Stimulated activated CD8-positive, alpha-beta memory T cell treated with anti-CD3 and anti-CD28 coated beads, Interleukin-15, amount 100 ng/mL, for 24 hours (primary cell): ENCODE measurements around the gene CCDC198.

ENCODE experiments used
- DNase-seq: peaks from one replicate; pipeline ENCODE4 v3.0.0-alpha.2; 2020; ENCODE audit warnings: low read depth

CCDC198 gene

DNA sequence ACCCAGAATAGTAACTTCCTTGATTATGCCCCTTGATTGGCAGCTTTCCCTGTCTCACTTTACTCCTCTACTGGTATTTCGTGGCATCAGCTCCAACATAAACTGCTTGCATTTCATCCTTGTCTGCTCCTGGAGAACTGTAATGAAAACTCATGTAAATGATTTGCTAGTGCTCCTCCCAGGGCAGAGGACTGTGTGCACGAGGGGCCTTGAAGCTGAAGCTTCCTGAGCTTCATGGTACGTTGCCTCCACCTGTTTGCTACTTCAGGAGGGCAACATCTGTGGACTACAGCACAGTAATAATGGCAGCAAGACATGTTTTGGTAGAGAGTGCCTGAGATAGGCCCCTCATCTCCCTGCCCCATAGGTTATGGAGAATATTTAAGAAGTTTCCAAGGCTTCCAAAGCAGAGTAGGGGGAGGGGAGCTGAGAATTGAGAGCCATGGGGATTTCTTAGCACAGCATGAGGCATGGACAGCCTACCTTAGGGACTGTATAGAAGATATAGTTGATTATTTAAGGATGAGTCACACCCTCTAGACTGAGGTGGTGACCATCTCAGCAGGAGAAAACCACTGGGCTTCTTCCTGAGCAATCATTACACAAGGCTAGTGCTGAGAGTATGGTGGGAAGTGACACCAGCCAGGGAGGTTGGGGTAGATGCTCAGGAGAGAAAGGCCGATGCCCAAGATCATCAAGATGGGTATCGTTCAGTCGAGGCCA is 29.5 kb downstream of the CCDC198 start:
- no peak for DNase-seq

DNA sequence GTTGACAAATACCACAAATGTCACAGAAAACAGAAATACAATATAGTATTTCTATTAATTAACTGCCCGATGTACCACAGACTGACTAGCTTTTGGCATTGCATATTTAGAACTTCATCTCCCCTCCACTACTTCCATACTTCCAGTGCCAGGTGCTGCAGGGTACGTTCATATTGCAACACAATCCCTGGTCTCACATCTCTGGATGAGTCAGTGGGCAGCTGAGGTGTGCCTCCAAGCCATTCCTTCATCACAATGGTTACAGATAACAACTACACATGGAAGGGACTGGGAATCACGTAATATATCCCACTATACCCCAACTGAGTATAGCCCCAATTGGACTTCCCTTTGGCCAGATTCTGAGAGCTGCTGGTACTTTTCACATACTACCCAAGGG is 31.1 kb downstream of the CCDC198 start:
- no peak for DNase-seq

DNA sequence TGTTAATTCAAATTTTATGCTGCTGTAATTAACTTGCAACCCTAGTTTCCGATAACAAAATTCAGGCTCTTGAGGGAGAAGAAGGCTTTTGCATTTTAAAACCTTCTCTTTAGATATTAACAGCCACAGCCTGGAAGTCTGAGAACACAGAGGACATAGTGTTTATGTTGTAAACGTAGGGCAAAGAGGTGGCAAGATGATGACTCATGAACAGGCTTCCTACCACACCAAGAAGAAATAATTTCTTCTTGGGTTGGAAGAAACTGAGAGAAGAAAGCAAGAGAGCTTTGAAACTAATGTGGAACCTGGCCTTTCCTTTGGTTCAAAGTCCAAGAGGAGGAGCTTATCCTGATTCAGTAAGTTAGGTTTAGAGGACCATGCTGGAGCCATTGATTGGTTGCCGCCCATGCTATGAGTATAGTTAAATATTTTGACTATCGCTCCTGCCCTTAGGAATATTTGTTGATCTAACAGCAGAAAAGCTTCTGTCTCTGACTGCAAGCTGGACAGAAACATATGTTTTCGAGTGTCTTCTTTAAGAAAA is 31.8 kb downstream of the CCDC198 start:
- DNase-seq = no peak

DNA sequence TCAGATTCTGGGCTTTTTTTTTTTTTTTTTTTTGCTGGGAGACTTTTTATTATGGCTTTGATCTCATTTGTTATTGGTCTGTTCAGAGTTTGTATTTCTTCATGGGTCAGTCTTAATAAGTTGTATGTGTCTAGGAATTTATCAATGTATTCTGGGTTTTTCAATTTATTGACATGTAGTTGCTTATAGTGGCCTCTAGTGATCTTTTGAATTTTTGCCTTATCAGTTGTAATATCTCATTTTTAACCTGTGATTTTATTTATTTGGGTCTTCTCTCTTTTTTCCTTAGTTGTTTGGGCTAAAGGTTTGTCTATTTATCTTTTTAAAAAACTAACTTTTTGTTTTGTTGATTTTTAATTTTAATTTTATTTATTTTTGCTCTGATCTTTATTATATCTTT is 57.7 kb downstream of the CCDC198 start:
- DNase-seq = no peak

DNA sequence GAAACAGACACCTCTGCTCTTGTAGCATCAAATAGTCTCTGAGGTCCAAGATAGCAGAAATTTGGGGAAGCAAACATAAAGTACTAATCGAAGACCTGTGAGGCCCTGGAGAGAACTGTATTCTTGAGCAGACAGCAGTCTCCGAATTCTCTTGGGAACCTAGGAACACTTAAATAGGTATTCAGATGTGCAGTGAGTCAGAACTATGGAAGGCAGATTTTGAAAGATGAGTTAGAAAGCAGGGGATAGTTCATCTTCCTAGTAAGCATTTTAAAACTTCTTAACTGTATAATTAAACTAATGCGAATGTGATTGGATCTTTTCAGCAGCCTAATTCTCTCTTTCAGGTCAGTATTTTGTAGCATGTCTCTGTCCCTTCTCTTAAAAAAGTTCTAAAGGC is 72.7 kb downstream of the CCDC198 start:
- no peak for DNase-seq

DNA sequence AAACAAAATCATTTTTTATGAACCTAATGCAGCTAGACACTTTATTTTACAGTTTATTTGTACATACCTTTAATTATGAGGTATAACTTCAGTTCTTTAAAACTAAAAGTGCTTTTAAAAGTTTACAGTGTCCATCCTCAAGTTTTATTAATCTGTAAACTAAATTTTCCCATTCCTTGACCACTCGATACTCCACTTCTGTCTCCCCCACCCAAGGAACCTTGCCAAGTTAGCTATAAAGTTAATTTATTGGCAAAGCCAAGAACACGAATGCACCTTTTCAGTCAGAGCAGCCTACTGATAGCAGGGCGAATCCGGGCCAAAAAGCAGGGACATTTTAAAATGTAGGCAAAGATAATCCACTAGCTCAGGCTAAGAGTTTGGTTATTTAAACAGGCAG is 73.6 kb downstream of the CCDC198 start:
- no peak for DNase-seq
